ENCODE data around the gene SLC51A.

DNA sequence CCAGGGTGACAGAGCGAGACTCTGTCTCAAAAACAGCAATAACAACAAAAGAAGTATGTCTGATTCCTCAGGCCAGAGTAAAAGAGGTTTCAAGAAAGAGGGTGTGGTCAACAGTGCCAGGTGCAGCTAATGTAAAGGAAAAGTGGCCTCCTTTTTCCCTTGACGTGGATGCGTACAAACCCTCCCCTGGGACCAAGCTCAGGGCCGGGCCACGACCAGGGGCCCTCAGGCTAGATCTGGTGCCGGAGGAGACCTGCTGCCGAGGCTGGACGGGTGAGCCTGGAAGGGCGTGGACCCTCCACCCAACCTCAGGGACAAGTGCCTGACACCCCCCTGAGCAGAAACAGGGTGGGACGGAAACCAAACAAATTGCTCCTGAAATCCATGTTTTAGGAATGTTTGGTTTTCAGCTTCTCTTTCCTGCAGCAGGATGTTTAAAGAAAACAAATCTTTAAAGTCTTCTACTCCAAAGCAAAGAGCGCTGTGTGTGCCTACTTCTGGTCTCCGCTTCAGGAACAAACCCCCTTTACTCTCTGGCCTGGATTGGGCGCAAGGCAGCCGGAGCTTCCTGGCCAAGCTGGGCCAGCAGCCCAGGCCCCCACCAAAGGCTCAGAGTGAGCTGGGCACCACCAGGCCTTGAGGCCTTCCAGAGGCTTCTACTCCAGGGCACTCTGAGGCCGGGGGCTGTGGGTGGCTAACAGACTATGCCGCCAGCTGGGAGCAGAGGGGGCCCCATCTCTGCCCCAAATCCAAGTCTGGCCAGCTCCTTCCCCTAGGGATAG is 26.6 kb upstream of the SLC51A start:
- TF ChIP-seq, protein P1, sequence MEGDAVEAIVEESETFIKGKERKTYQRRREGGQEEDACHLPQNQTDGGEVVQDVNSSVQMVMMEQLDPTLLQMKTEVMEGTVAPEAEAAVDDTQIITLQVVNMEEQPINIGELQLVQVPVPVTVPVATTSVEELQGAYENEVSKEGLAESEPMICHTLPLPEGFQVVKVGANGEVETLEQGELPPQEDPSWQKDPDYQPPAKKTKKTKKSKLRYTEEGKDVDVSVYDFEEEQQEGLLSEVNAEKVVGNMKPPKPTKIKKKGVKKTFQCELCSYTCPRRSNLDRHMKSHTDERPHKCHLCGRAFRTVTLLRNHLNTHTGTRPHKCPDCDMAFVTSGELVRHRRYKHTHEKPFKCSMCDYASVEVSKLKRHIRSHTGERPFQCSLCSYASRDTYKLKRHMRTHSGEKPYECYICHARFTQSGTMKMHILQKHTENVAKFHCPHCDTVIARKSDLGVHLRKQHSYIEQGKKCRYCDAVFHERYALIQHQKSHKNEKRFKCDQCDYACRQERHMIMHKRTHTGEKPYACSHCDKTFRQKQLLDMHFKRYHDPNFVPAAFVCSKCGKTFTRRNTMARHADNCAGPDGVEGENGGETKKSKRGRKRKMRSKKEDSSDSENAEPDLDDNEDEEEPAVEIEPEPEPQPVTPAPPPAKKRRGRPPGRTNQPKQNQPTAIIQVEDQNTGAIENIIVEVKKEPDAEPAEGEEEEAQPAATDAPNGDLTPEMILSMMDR (conservative IDR thresholded peaks at IDR 0.05; ENCODE audit: low read length) = no peak
- TF ChIP-seq EZH2phosphoT487 (IDR thresholded peaks at IDR 0.05; ENCODE audit: borderline replicate concordance, low read depth, low read length) = no peak

Measured in OCI-LY7 (cell line).